ENCODE measurements around the gene SPTLC2.

The SPTLC2 gene

DNA sequence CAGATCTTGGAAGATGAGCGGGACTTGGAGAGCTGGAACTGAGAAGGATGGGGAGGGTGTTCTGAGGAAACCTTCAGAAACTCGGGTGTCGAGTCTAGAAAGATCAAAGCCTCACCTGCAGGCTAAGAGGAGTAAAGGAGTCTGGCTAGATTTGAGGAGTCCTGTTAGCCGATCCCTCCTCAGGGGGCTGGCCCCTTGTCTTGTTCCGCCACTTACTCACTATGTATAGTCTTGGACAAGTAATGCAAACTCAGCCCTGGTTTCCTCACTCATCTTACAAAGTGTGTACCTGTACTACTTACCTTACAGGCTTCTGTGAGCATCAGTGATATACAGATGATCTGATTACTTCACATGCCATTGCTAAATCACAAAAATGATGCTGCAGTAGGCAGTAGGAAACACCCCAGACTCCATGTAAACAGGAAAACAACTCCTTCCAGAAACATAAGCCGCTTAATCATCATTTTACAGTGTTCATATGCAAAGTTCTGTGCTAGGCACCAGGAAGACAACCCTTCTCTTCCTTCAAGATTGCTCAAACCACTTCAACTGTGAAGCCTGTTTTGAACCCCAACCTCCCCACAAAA lies 2.0 kb upstream of the SPTLC2 start:
- H3K9me3 ChIP-seq (ENCODE audit: control insufficient read depth, low read length), result no peaks in the 10 kb centered on the region
- no peak overlapping the region for H3K4me3 ChIP-seq (ENCODE audit: low read length)
- H3K9ac ChIP-seq (ENCODE audit: low read length), result no peak overlapping the region
- H3K27me3 ChIP-seq (ENCODE audit: control insufficient read depth, insufficient read depth, low read length), result no peaks in the 10 kb centered on the region
- no peaks in the 10 kb centered on the region for H3K36me3 ChIP-seq (ENCODE audit: control insufficient read depth, insufficient read depth, low read length)
- peaks cover 18% of the 10 kb centered on the region for H3K4me1 ChIP-seq (ENCODE audit: control insufficient read depth, insufficient read depth, low read length)

- peaks cover 14% of the 10 kb centered on the region for H3K4me1 ChIP-seq (ENCODE audit: control insufficient read depth, insufficient read depth, low read length)
- H3K27me3 ChIP-seq (ENCODE audit: control insufficient read depth, insufficient read depth, low read length), result no peaks in the 10 kb centered on the region
- H3K9ac ChIP-seq (ENCODE audit: low read length), result peak overlapping the region; percentile 78
- peak overlapping the region; percentile 16 for H3K4me3 ChIP-seq (ENCODE audit: low read length)
- no peaks in the 10 kb centered on the region for H3K36me3 ChIP-seq (ENCODE audit: control insufficient read depth, insufficient read depth, low read length)
- H3K9me3 ChIP-seq (ENCODE audit: control insufficient read depth, low read length), result no peaks in the 10 kb centered on the region
Observed at GRCh38 chr14:77616133-77616453, 344 bp downstream of the SPTLC2 start.

- H3K9me3 ChIP-seq (ENCODE audit: control insufficient read depth, low read length), result no peaks in the 10 kb centered on the region
- no peaks in the 10 kb centered on the region for H3K36me3 ChIP-seq (ENCODE audit: control insufficient read depth, insufficient read depth, low read length)
- peak overlapping the region; percentile 78 for H3K9ac ChIP-seq (ENCODE audit: low read length)
- H3K27me3 ChIP-seq (ENCODE audit: control insufficient read depth, insufficient read depth, low read length), result no peaks in the 10 kb centered on the region
- peaks cover 15% of the 10 kb centered on the region for H3K4me1 ChIP-seq (ENCODE audit: control insufficient read depth, insufficient read depth, low read length)
- H3K4me3 ChIP-seq (ENCODE audit: low read length), result peak overlapping the region; percentile 16
Observed at GRCh38 chr14:77615361-77616132, 890 bp downstream of the SPTLC2 start.

DNA sequence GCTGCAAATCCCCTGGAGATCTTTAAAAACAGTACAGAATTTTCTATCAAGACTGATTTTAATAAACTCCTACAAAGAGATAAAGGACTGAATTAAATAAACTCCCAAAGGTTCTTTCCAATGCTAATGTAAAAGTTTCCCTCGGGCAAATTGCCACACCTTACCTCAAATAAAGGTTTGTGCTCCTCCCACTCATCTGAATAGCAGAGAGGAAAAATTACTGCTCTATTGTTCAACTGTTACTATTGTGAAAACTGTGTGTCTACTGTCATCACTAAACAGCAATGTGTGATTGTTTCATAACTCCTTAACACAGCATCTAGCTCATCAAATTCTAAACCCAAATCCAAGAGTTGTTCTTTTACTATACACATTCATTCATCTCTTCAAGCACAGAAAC lies 3.2 kb downstream of the SPTLC2 start:
- Histone ChIP-seq H3K9ac (ENCODE audit: low read length) (no peak overlapping the region), H3K36me3 (ENCODE audit: control insufficient read depth, insufficient read depth, low read length) (no peaks in the 10 kb centered on the region), H3K4me3 (ENCODE audit: low read length) (no peak overlapping the region), H3K4me1 (ENCODE audit: control insufficient read depth, insufficient read depth, low read length) (peaks cover 29% of the 10 kb centered on the region), H3K27me3 (ENCODE audit: control insufficient read depth, insufficient read depth, low read length) (no peaks in the 10 kb centered on the region), H3K9me3 (ENCODE audit: control insufficient read depth, low read length) (no peaks in the 10 kb centered on the region)

DNA sequence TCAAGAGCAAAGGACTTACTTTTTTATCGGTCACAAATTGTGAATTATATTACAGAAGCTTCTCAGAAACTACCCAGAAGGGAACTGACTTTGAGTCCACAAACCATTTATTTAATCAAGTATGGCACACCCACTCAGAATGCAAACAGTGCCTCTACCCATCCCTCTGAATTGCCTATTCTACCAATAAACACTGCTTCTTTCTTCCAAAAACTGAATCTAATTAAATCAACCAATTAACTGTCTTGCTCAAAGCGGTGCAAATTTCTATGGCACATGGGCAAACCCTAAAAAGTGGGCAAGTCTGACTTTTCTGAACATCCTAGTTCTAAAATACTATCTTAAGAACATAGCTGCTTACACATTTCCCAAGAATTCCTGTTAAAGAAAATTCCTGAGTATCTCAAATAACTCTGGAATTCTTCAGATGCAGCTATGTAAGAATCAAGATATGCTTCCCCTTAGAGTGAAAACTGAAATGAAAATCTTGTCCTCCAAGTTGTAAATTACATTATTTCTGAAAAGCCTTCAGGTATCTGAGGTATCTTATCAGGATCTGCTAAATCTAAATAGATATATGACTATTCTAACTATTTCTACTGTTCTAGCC lies 4.3 kb downstream of the SPTLC2 start:
- H3K9me3 ChIP-seq (ENCODE audit: control insufficient read depth, low read length), result no peaks in the 10 kb centered on the region
- no peaks in the 10 kb centered on the region for H3K36me3 ChIP-seq (ENCODE audit: control insufficient read depth, insufficient read depth, low read length)
- H3K27me3 ChIP-seq (ENCODE audit: control insufficient read depth, insufficient read depth, low read length), result no peaks in the 10 kb centered on the region
- H3K4me3 ChIP-seq (ENCODE audit: low read length), result no peak overlapping the region
- H3K4me1 ChIP-seq (ENCODE audit: control insufficient read depth, insufficient read depth, low read length), result peaks cover 34% of the 10 kb centered on the region
- H3K9ac ChIP-seq (ENCODE audit: low read length), result no peak overlapping the region

GRCh38 chr14:77610553-77610952 lies 5.9 kb downstream of the SPTLC2 start:
- Histone ChIP-seq H3K4me1 (ENCODE audit: control insufficient read depth, insufficient read depth, low read length) (peaks cover 42% of the 10 kb centered on the region), H3K36me3 (ENCODE audit: control insufficient read depth, insufficient read depth, low read length) (no peaks in the 10 kb centered on the region), H3K9me3 (ENCODE audit: control insufficient read depth, low read length) (no peaks in the 10 kb centered on the region), H3K9ac (ENCODE audit: low read length) (no peak overlapping the region), H3K4me3 (ENCODE audit: low read length) (no peak overlapping the region), H3K27me3 (ENCODE audit: control insufficient read depth, insufficient read depth, low read length) (no peaks in the 10 kb centered on the region)

DNA sequence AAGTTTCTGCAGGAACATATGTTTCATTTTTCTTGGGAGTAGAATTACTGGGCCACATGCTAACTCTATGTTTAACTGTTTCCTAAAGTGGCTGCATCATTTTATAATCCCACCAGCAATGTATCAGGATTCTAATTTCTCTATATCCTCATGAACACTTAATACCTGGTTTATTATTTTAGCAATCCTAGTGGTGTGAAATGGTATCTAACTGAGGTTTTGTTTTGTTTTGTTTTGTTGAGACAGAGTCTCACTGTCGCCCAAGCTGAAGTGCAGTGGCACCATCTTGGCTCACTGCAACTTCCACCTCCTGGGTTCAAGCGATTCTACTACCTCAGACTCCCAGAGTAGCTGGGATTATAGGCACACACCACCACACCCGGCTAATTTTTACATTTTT lies 6.5 kb downstream of the SPTLC2 start:
- H3K4me1 ChIP-seq (ENCODE audit: control insufficient read depth, insufficient read depth, low read length), result peaks cover 48% of the 10 kb centered on the region

GRCh38 chr14:77607741-77608302 lies 8.6 kb downstream of the SPTLC2 start:
- Histone ChIP-seq H3K27me3 (ENCODE audit: control insufficient read depth, insufficient read depth, low read length) (no peaks in the 10 kb centered on the region), H3K9ac (ENCODE audit: low read length) (peak overlapping the region; percentile 7), H3K36me3 (ENCODE audit: control insufficient read depth, insufficient read depth, low read length) (no peaks in the 10 kb centered on the region), H3K4me1 (ENCODE audit: control insufficient read depth, insufficient read depth, low read length) (peaks cover 61% of the 10 kb centered on the region), H3K9me3 (ENCODE audit: control insufficient read depth, low read length) (no peaks in the 10 kb centered on the region), H3K4me3 (ENCODE audit: low read length) (no peak overlapping the region)

More for the DNA sequence above, 6.5 kb downstream of the SPTLC2 start:
- Histone ChIP-seq H3K27me3 (ENCODE audit: control insufficient read depth, insufficient read depth, low read length) (no peaks in the 10 kb centered on the region), H3K4me3 (ENCODE audit: low read length) (no peak overlapping the region), H3K9ac (ENCODE audit: low read length) (no peak overlapping the region), H3K9me3 (ENCODE audit: control insufficient read depth, low read length) (no peaks in the 10 kb centered on the region), H3K36me3 (ENCODE audit: control insufficient read depth, insufficient read depth, low read length) (no peaks in the 10 kb centered on the region)

DNA sequence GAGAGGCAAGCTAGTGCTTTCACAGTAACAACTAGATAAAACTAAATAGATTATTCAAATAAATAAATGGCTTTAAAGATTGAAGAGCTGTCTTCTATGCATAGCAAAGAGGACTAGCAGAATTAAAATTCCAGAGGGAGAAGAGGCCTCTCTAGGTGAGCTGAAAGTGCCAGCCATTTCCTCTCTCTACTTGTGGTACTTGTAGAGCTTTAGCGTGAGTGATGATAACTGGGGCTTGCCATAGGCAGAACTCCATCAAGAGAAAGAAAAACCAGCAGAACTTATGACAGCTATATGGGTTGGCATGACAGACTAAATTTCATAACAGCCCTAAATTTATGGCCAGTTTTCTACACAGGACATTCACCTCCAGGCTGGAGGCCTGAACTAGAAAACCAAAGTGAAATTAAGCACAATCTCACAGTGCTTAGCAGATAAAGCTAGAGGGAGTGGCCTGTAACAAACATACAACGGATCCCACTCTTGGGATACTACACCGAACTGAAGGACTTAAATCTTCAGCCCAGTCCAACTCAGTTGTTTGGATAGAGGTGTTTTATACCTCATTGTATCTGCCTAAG lies 11.0 kb downstream of the SPTLC2 start:
- H3K36me3 ChIP-seq (ENCODE audit: control insufficient read depth, insufficient read depth, low read length), result no peaks in the 10 kb centered on the region
- peaks cover 68% of the 10 kb centered on the region for H3K4me1 ChIP-seq (ENCODE audit: control insufficient read depth, insufficient read depth, low read length)
- no peaks in the 10 kb centered on the region for H3K27me3 ChIP-seq (ENCODE audit: control insufficient read depth, insufficient read depth, low read length)
- no peaks in the 10 kb centered on the region for H3K9me3 ChIP-seq (ENCODE audit: control insufficient read depth, low read length)
- no peak overlapping the region for H3K4me3 ChIP-seq (ENCODE audit: low read length)
- H3K9ac ChIP-seq (ENCODE audit: low read length), result no peak overlapping the region

- Histone ChIP-seq H3K27me3 (ENCODE audit: control insufficient read depth, insufficient read depth, low read length) (no peaks in the 10 kb centered on the region), H3K4me1 (ENCODE audit: control insufficient read depth, insufficient read depth, low read length) (peaks cover 75% of the 10 kb centered on the region), H3K4me3 (ENCODE audit: low read length) (no peak overlapping the region), H3K36me3 (ENCODE audit: control insufficient read depth, insufficient read depth, low read length) (no peaks in the 10 kb centered on the region), H3K9ac (ENCODE audit: low read length) (no peak overlapping the region), H3K9me3 (ENCODE audit: control insufficient read depth, low read length) (no peaks in the 10 kb centered on the region)
Observed at GRCh38 chr14:77603654-77604255, 12.7 kb downstream of the SPTLC2 start.

DNA sequence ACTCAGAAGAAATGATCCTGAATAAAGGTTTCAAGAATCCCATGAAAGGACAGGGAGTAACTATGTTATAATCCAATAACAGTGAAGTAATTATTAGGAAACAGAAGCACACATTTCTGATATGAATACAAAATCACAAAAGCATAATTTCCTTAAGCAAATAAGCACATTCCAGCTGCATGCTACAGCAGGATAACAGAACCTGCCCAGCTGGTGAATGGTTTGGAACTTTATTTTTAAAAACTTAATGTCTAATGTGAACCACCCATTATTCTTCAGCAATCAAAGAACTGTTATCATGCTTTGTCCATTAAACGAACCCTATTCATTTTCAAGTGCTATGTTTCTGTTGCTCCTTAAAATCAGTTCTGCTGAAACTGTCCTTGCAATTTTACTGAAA lies 13.4 kb downstream of the SPTLC2 start:
- Histone ChIP-seq H3K9me3 (ENCODE audit: control insufficient read depth, low read length) (no peaks in the 10 kb centered on the region), H3K4me3 (ENCODE audit: low read length) (no peak overlapping the region), H3K4me1 (ENCODE audit: control insufficient read depth, insufficient read depth, low read length) (peaks cover 75% of the 10 kb centered on the region), H3K27me3 (ENCODE audit: control insufficient read depth, insufficient read depth, low read length) (no peaks in the 10 kb centered on the region), H3K36me3 (ENCODE audit: control insufficient read depth, insufficient read depth, low read length) (no peaks in the 10 kb centered on the region), H3K9ac (ENCODE audit: low read length) (no peak overlapping the region)
